ENCODE results near the gene OPA3.

Gene OPA3

DNA sequence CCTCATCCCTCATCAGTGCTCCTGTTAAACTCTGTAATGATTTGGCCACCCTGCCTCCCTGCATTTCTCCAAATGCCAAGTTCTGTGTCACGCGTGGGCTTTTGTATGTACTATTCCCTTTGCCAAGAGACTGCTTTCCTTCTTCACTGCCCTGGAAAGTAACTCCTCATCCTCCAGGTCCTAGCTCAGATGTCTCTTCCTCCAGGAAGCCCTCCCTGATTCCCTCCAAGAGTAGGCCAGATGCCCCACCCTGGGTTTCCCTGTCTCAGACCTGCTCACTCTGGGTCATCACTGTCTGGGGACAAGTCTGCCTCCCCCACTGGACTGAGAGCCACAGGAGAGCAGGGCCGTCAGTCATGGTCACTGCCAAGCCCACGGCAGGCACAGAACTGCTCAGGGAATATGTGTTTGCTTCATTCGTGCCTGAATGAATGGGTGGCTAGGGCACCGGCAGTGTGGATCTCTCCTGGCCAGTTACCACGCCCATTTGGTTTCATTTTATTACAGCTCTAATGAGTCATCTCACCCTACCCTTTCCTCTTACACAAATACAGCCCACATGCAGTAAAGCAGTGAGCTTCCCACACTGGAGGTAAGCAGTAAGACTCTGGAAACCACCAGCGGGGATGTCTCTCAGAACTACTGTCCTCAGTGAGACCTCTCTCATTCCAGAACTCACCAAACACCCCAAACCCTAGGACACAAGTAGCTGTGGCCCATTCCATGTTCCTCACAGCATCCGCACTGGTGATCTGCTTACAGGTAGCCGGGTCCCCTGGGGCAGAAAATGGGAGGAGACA lies 29.5 kb upstream of the OPA3 start:
- H3K4me1 ChIP-seq (ENCODE audit: control insufficient read depth, insufficient read depth, low read length) = peaks cover 8% of the 10 kb centered on the region
- DNase-seq (ENCODE audit: low read depth) = peak; percentile 88

DNA sequence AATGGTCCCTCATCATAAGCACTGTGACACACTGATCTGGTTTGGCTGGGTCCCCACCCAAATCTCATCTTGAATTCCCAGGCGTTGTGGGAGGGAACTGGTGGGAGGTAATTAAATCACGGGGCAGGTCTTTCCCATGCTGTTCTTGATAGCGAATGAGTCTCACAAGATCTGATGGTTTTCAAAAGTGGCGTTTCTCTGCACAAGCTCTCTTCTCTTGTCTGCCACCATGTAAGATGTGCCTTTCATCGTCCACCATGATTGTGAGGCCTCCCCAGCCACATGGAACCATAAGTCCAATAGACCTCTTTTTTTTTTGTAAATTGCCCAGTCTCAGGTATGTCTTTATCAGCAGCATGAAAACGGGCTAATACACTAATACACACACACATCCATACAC lies 24.3 kb upstream of the OPA3 start:
- H3K9me3 ChIP-seq (ENCODE audit: control insufficient read depth, low read length) = no peaks in the 10 kb centered on the region
- H3K27me3 ChIP-seq (replicated peaks; ENCODE audit: control insufficient read depth, insufficient read depth, low read length) = no peaks in the 10 kb centered on the region
- no peak overlapping the region for H3K4me3 ChIP-seq (ENCODE audit: low read length)
- H3K4me1 ChIP-seq (ENCODE audit: control insufficient read depth, insufficient read depth, low read length) = peaks cover 5% of the 10 kb centered on the region
- no peak overlapping the region for H3K9ac ChIP-seq (ENCODE audit: low read length)
- H3K36me3 ChIP-seq (ENCODE audit: control insufficient read depth, insufficient read depth, low read length, severe bottlenecking) = peaks cover 24% of the 10 kb centered on the region
- DNase-seq (ENCODE audit: low read depth) = no peak

More for the DNA sequence above, 29.5 kb upstream of the OPA3 start:
- Histone ChIP-seq H3K4me3 (ENCODE audit: low read length) (peak overlapping the region; percentile 22), H3K9ac (ENCODE audit: low read length) (no peak overlapping the region), H3K9me3 (ENCODE audit: control insufficient read depth, low read length) (no peaks in the 10 kb centered on the region), H3K27me3 (replicated peaks; ENCODE audit: control insufficient read depth, insufficient read depth, low read length) (no peaks in the 10 kb centered on the region), H3K36me3 (ENCODE audit: control insufficient read depth, insufficient read depth, low read length, severe bottlenecking) (peaks cover 23% of the 10 kb centered on the region)

DNA sequence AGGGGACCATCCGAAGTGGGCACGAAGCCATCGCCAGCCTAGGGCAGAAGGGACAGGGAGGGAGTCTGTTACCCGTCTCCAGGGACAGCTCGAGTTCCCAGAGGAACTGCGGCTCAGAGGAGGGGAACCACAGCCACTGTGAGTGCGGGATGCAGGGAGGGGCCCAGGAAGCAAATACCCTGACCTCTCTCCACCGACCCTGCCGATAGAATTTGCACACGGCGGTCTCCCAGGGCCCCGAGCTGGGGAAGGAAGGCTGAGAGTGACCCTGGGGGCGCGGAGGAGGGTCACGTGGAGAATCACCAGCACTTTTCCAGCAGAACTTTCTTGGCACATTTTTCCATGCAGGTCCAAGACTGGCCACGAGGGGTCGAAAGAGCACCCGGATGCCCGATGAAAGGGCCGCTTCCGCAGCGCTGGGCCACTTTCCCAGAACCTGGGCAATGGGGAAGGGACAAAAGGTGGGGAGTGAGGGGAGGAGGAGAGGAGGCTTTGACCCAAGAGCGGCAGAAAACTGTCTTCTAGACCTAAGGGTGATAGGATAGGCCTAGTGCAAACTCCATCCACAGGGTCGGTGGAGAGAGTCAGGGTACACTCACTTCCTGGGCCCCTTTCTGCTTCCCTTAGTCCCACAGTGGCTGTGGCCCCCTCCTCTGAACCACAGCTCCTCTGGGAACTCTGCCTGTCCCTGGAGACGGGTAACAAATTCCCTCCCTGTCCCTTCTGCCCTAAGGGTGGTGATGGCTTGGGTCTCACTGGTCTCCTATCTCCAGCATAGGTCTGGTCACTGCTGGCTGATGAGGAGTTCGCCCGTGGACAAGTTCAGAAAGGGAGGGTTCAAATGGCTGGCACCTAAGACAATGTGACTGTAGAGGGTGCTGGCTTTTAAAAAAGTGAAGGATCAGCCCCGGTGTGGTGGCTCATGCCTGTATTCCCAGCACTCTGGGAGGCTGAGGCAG lies 22.7 kb upstream of the OPA3 start:
- DNase-seq (ENCODE audit: low read depth) = peak; percentile 91
- peaks cover 14% of the 10 kb centered on the region for H3K36me3 ChIP-seq (ENCODE audit: control insufficient read depth, insufficient read depth, low read length, severe bottlenecking)
- no peaks in the 10 kb centered on the region for H3K9me3 ChIP-seq (ENCODE audit: control insufficient read depth, low read length)
- peak overlapping the region; percentile 65 for H3K4me3 ChIP-seq (ENCODE audit: low read length)
- peaks cover 9% of the 10 kb centered on the region for H3K27me3 ChIP-seq (replicated peaks; ENCODE audit: control insufficient read depth, insufficient read depth, low read length)
- peak overlapping the region; percentile 63 for H3K9ac ChIP-seq (ENCODE audit: low read length)
- peaks cover 4% of the 10 kb centered on the region for H3K4me1 ChIP-seq (ENCODE audit: control insufficient read depth, insufficient read depth, low read length)

DNA sequence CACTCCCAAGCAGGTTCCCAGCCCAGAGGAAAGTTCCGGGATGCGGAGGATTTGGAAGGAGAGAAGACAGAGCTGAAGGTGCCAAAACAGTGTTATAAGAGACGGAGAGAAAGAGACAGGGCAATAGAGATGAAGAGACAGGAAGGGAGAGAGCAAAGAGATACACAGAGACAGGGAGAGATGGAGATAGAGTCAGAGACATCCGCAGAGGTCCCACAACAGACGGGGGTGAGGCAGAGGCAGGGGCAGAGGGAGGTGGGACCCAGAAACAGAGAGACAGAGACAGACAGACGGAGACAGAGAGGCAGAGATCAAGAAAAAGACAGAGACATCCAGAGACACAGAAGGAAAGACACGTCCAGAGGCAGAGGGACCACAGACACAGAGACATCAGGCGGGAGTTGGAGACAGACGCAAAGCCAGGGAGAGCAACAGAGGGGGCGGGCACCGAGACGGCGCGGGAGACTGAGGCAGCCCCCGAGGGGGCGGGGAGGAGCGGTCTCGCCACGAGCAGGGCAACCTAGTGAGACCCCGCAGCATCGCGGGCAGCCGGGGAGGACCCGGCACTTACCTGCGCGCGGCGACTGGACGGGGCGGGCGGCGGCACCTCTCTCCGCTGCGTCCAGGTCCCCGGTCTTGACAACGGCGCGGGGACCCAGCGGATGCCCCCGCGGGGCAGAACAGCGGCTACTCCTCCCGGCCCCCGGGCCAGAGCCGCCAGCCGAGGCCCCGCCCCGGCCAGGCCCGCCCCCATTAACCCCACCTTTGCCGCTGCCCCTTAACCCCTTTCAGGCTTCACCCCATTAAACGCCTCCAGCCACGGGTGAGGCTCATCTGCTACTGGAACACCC lies 17.1 kb upstream of the OPA3 start, which contains the start of gene GPR4:
GPR4 (minus strand) TSS at position 689 of the 851 bp plus-strand sequence. CDS start 10,346 bp downstream, outside the sequence.
- no peak for DNase-seq (ENCODE audit: low read depth)

DNA sequence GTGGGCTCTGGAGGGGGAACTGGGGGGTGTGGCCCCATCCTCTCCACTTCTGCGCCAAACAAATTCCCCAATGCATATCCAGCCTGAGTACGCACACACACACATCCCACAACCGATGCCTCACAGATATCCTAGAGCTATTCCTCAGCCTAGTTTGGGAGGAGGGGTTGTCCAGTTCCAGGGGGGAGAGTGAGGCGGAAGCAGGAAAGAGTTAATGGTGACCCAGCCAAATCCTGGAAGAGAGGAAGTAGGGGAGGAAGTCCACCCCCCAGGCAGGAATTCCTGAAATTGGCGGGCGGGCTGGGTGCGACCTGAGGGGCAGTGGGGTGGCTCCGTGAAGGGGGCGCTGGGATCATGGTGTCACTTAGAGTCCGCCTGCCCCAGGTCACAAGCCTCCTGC lies 16.5 kb upstream of the OPA3 start:
- H3K27me3 ChIP-seq (replicated peaks; ENCODE audit: control insufficient read depth, insufficient read depth, low read length) = peaks cover 54% of the 10 kb centered on the region
- peaks cover 12% of the 10 kb centered on the region for H3K4me1 ChIP-seq (ENCODE audit: control insufficient read depth, insufficient read depth, low read length)
- H3K36me3 ChIP-seq (ENCODE audit: control insufficient read depth, insufficient read depth, low read length, severe bottlenecking) = no peaks in the 10 kb centered on the region
- H3K4me3 ChIP-seq (ENCODE audit: low read length) = peak overlapping the region; percentile 58
- DNase-seq (ENCODE audit: low read depth) = no peak
- H3K9ac ChIP-seq (ENCODE audit: low read length) = no peak overlapping the region
- no peaks in the 10 kb centered on the region for H3K9me3 ChIP-seq (ENCODE audit: control insufficient read depth, low read length)

More for the DNA sequence above, 17.1 kb upstream of the OPA3 start, which contains the start of gene GPR4:
- Histone ChIP-seq H3K9ac (ENCODE audit: low read length) (no peak within 1 kb of the TSS), H3K27me3 (replicated peaks; ENCODE audit: control insufficient read depth, insufficient read depth, low read length) (peaks cover 54% of the 10 kb centered on the region), H3K36me3 (ENCODE audit: control insufficient read depth, insufficient read depth, low read length, severe bottlenecking) (no peaks in the 10 kb centered on the region), H3K4me1 (ENCODE audit: control insufficient read depth, insufficient read depth, low read length) (peaks cover 12% of the 10 kb centered on the region), H3K9me3 (ENCODE audit: control insufficient read depth, low read length) (no peaks in the 10 kb centered on the region), H3K4me3 (ENCODE audit: low read length) (peak within 1 kb of the TSS; percentile 58)

DNA sequence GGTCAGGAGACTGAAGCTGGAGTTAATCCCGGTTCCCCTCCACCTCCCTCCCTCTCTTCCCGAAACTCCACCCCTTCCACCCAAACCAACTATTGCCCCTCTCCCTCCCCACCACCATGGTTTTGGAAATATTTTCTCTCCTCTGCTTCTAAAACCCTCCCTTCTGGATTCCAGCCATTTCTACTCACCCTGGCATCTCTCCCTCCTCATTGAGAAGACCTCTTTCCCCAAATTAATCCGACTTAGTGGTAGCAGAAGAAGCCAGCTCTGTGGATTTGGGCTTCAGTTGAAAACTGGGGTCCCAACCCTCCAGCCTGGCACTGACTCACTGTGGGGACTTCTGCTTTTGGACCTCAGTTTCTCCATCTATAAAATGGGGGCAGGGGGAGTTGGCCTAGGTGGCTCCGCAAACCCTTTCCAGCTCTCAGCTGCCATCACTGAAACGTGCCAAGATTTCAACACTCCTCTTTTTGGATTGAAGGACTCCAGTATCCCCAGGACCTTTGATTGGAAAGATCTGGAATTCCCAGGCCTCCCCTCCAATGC lies 15.8 kb upstream of the OPA3 start:
- no peaks in the 10 kb centered on the region for H3K9me3 ChIP-seq (ENCODE audit: control insufficient read depth, low read length)
- no peaks in the 10 kb centered on the region for H3K36me3 ChIP-seq (ENCODE audit: control insufficient read depth, insufficient read depth, low read length, severe bottlenecking)
- peaks cover 12% of the 10 kb centered on the region for H3K4me1 ChIP-seq (ENCODE audit: control insufficient read depth, insufficient read depth, low read length)
- no peak overlapping the region for H3K4me3 ChIP-seq (ENCODE audit: low read length)
- DNase-seq (ENCODE audit: low read depth) = no peak
- H3K27me3 ChIP-seq (replicated peaks; ENCODE audit: control insufficient read depth, insufficient read depth, low read length) = peaks cover 54% of the 10 kb centered on the region
- no peak overlapping the region for H3K9ac ChIP-seq (ENCODE audit: low read length)

DNA sequence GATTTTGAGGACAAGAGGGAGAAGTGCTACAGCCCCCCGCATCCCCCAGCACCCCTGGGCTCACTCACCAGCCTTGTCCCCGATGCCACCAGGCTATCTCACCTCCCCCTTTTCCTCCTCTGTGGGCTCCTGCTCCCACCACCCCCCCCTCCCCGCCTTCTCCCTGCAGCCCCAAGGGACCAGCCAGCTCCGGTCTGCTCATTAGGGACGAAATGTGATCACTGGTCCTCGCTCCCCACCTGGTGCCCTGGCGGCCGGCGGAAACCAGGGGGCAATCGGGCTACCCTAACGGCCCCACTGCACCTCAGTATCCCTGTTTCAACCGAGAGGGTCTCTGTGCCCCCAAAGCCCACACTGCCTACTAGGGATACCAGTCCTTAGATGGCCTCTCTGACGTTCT lies 14.7 kb upstream of the OPA3 start:
- H3K9ac ChIP-seq (ENCODE audit: low read length) = no peak overlapping the region
- peaks cover 12% of the 10 kb centered on the region for H3K4me1 ChIP-seq (ENCODE audit: control insufficient read depth, insufficient read depth, low read length)
- H3K4me3 ChIP-seq (ENCODE audit: low read length) = no peak overlapping the region
- H3K27me3 ChIP-seq (replicated peaks; ENCODE audit: control insufficient read depth, insufficient read depth, low read length) = peaks cover 54% of the 10 kb centered on the region
- H3K36me3 ChIP-seq (ENCODE audit: control insufficient read depth, insufficient read depth, low read length, severe bottlenecking) = no peaks in the 10 kb centered on the region
- no peaks in the 10 kb centered on the region for H3K9me3 ChIP-seq (ENCODE audit: control insufficient read depth, low read length)
- DNase-seq (ENCODE audit: low read depth) = no peak

DNA sequence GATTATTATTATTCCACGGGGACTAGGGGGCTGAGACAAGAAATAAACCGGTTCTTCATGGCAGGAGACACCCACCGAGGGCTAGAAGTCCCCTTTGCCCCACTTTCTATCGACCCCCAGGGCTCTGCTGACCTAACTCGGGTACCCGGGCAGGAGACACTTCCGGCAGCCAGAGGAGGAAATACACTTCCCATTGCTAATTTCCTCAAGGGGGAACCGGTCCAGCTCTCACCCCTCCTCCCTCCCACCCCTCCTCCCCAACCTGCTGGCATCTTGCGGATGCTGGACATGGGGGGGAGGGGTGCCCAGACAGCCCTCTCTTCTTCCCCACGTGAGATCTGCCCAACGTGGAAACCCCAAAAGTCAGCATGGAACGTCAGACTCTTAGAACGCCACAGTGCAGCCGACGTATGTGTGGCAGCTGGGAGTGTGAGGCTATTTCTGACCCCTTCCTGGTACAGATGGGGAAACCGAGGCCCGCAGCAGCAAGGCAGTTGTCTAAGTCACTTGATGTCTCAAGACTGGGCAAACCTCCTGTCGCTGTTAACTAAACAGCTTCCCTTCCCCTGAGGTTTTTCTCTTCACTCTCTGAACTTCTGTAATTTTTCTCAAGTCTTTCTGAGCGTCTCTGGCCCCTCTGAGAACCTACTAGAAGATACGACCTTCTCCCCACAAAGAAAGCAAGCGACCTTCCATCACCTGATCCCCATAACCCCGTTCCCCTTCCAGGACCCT lies 13.8 kb upstream of the OPA3 start:
- peaks cover 53% of the 10 kb centered on the region for H3K27me3 ChIP-seq (replicated peaks; ENCODE audit: control insufficient read depth, insufficient read depth, low read length)
- H3K4me3 ChIP-seq (ENCODE audit: low read length) = peak overlapping the region; percentile 70
- no peaks in the 10 kb centered on the region for H3K36me3 ChIP-seq (ENCODE audit: control insufficient read depth, insufficient read depth, low read length, severe bottlenecking)
- no peaks in the 10 kb centered on the region for H3K9me3 ChIP-seq (ENCODE audit: control insufficient read depth, low read length)
- peaks cover 12% of the 10 kb centered on the region for H3K4me1 ChIP-seq (ENCODE audit: control insufficient read depth, insufficient read depth, low read length)
- H3K9ac ChIP-seq (ENCODE audit: low read length) = peak overlapping the region; percentile 34
- DNase-seq (ENCODE audit: low read depth) = peak; percentile 30

DNA sequence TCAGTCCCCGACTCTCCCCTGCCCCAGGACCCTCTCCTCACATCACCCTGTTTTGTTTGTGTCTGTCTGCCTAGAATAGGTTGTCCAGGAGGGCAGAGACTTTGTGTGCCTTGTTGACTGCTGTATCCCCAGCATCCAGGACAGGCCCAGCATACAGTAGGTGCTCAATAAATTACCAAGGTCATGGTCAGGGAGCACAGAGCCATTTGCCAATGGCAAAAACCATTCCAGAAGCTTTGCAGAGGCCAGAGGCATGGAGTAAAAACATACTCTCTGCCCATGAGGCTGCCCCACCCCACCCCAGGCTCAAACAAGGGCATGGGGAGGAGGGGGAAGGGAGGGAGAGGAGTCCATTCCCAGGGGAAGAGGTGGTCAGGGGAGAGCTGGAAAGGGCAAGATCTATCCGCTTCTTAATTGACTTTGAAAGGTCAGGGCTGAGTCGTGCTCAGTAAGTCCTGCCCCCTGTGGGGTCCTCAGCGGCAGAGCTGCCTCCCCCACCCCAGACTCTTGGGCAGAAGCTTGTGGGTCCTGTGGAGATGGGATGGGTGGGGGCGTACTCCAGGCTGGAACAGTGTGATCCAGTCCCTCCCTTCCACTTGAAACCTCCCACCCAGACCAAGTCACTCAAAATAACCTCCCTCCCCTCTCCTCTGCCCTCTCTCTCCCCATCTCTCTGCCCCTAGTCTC lies 13.0 kb upstream of the OPA3 start:
- Histone ChIP-seq H3K9ac (ENCODE audit: low read length) (no peak overlapping the region), H3K27me3 (replicated peaks; ENCODE audit: control insufficient read depth, insufficient read depth, low read length) (peaks cover 47% of the 10 kb centered on the region), H3K4me3 (ENCODE audit: low read length) (peak overlapping the region; percentile 70), H3K9me3 (ENCODE audit: control insufficient read depth, low read length) (no peaks in the 10 kb centered on the region), H3K4me1 (ENCODE audit: control insufficient read depth, insufficient read depth, low read length) (peaks cover 12% of the 10 kb centered on the region), H3K36me3 (ENCODE audit: control insufficient read depth, insufficient read depth, low read length, severe bottlenecking) (no peaks in the 10 kb centered on the region)
- DNase-seq (ENCODE audit: low read depth) = no peak

All from adipocyte (in vitro differentiated cells).